Neural progenitor cell (in vitro differentiated cells): ENCODE results near the gene GRIFIN.

Source experiments
- CTCF ChIP-seq: fragments of 200-600 bp; sonication (generic); IDR thresholded peaks from 2 replicates; pipeline ENCODE4 v1.5.1; 2017; ENCODE audit warnings: antibody characterized with exemption, mild to moderate bottlenecking
- EZH2 ChIP-seq: fragments of 200-600 bp; sonication (generic); IDR thresholded peaks from 2 replicates; pipeline ENCODE4 v1.6.1; 2017; ENCODE audit warnings: antibody characterized with exemption, mild to moderate bottlenecking, moderate library complexity
- EZH2phosphoT487 ChIP-seq: fragments of 200-600 bp; sonication (generic); IDR thresholded peaks from 2 replicates; pipeline ENCODE4 v1.6.1; 2017; ENCODE audit warnings: antibody characterized with exemption

- TF ChIP-seq CTCF (no peak), EZH2phosphoT487 (no peak), EZH2 (no peak)
Measured at GRCh38 chr7:2504889-2505375, 28.7 kb upstream of the GRIFIN start.
